NCI-H1092 (cell line): ENCODE data around the gene ERCC1.
"Not testable (repeated sequence)": the region's sequence is repeated elsewhere in the genome, so short reads cannot be mapped to it uniquely, and the experiment has no call there.

Experiments used
- DNase-seq: peaks from one replicate; lab custom pipeline; 2025; lab: John Stamatoyannopoulos, UW

Gene ERCC1

DNA sequence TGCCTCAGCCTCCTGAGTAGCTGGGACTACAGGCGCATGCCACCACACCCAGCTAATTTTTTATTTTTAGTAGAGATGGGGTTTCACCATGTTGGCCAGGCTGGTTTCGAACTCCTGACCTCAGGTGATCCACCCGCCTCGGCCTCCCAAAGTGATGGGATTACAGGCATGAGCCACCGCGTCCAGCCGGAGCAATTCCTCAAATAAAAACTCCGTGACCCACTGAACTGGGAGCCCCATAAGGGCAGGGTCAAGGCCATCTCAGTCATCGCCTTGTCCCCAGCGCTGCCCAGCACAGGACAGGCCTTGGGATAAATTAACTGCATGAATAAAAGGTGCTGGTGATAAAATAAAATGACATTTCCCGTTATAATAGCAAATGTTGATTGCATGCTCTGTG, 6.2 kb upstream of the ERCC1 start:
- DNase-seq, result not testable (repeated sequence)

GRCh38 chr19:45428384-45429231, 4.9 kb upstream of the ERCC1 start:
- DNase-seq, result no peak

- no peak for DNase-seq
Observed at GRCh38 chr19:45424191-45425058, 708 bp upstream of the ERCC1 start.

DNA sequence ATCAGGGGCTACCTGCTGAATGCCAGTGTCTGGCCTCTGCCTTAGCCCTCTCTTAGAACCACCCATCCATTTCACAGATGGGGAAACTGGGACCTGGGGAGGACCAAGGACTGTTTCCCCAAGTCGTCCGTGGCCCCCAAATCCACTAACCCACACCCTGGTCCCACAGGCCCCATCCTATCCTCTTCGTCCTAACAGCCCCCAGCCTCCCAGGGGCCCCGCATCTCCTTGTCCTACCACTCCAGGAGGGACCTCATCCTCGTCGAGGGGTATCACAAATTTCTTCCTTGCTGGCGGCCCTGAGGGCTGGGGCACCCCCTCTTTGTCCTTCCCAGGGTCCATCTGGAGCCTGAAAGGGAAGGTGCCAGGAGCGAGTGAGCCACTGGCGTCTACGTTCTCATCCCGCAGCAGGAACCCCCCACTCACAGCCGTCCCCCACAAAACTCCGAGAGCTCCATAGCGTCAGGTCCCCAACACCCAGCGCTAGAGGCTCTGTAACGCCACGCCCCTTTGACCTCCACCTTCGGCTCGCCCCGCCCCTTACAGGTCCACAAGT, 606 bp downstream of the ERCC1 start:
- DNase-seq, result no peak

DNA sequence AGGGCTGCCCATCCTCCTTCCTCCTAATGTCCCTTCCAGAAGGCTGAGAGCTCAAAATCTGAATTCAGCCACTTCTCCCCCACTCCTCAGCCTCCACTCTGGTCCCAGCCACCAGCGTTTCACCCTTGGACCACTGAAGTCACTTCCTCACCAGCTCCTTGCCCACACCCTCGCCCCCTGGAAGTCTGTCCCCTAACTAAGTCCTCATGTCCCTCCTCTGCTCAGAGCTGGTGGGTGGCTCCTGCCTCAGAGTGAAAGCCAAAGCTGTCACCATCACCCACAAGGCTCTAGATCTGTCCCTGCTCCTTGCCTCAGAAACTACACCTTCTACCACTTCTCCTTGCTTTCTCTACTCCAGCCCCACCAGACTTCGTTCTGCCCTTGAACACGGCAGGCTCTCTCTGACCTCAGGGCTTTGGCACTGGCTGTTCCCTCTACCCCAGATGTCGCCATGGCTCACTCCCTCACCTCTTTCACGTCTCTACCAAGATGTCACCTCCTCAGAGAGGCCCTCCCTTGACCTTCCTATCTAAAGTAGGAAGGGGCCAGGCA, 1.7 kb downstream of the ERCC1 start:
- no peak for DNase-seq

- no peak for DNase-seq
Observed at GRCh38 chr19:45420871-45421270, 2.8 kb downstream of the ERCC1 start.

GRCh38 chr19:45420356-45420755, 3.4 kb downstream of the ERCC1 start:
- no peak for DNase-seq

- DNase-seq, result no peak
Observed at GRCh38 chr19:45419895-45420294, 3.8 kb downstream of the ERCC1 start.

- DNase-seq, result no peak
Observed at GRCh38 chr19:45419396-45419795, 4.3 kb downstream of the ERCC1 start.

DNA sequence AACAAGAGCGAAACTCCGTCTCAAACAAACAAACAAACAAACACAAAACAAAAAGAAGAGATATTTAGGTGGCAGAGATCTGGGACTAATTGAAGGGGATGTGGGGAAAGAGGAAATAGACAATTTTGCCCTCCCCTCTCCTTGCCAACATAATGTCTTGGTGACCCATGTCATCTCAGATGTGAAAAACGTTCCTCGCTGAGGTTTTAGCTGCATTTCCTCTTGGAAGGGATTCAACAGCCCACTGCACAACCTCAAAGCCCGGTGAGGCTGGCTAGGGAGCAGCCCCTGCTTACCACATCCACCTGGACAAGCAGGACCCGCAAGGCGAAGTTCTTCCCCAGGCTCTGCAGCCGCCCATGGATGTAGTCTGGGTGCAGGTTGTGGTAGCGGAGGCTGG, 4.9 kb downstream of the ERCC1 start:
- no peak for DNase-seq

- DNase-seq, result no peak
Observed at GRCh38 chr19:45417151-45417550, 6.6 kb downstream of the ERCC1 start.

DNA sequence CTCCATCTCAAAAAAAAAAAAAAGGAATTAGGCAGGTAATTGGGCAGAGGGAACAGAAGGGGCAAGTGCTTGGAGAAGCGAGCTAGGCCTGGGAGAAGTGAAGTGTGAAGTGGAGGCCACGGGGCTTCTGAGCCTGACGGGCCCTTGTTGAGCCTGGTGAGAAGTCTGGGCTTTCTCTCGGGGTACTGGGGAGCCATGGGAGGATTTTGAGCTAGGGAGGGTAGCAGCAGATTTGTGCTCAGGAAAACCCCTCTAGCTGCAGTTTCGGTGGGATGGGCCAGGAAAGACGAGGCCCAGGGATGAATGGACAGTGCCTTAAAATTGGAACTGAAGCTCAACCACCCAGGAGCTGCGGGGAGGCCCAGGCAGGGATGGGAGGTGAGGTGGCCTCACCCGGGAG, 9.2 kb downstream of the ERCC1 start:
- no peak for DNase-seq

DNA sequence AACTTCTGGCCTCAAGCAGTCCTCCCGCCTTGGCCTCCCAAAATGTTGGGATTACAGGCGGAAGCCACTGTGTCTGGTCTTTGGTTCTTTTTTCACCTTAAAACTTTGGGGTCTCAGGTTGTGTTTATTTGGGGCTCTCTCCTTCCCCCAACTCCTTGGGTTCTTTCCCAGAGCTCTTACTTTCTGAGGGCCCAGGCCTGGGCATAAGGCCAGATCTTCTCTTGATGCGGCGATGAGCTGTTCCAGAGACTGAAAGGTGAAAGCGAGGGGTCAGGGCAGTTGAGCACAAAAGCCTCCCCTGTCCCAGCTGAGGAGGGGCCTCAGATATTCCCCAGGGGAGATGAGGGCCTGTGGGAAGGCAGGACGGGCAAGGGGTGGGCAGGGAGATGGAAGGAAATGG, 10.2 kb downstream of the ERCC1 start:
- no peak for DNase-seq

GRCh38 chr19:45410330-45410729, 13.4 kb downstream of the ERCC1 start:
- DNase-seq, result not testable (repeated sequence)

DNA sequence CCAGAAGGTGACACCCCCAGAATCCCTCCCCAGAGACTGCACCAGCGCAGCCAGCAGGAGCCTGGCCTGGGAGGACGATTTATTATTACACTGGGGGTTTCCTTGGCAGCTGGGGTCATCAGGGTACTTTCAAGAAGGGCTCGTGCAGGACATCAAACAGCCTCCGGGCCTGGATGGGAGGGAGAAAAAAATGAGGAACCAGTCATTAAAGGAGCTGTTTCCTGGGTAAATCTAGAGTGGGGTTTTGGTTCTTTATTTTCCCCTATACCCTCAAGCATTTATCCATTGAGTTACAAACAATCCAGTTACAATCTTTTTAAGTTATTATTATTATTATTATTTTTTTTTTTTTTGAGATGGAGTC, 14.2 kb downstream of the ERCC1 start:
- DNase-seq, result no peak

DNA sequence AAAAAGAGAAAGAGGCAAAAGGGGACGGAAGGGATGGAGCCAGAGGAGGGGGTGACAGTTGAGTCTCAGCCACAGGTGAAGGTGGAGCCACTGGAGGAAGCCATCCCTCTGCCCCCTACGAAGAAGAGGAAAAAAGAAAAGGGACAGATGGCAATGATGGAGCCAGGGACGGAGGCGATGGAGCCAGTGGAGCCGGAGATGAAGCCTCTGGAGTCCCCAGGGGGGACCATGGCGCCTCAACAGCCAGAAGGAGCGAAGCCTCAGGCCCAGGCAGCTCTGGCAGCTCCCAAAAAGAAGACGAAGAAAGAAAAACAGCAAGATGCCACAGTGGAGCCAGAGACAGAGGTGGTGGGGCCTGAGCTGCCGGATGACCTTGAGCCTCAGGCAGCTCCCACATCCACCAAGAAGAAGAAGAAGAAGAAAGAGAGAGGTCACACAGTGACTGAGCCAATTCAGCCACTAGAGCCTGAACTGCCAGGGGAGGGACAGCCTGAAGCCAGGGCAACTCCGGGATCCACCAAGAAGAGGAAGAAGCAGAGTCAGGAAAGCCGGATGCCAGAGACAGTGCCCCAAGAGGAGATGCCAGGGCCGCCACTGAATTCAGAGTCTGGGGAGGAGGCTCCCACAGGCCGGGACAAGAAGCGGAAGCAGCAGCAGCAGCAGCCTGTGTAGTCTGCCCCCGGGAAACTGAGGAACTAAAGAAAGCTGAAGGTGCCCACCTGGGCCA, 14.7 kb downstream of the ERCC1 start:
- DNase-seq, result no peak

DNA sequence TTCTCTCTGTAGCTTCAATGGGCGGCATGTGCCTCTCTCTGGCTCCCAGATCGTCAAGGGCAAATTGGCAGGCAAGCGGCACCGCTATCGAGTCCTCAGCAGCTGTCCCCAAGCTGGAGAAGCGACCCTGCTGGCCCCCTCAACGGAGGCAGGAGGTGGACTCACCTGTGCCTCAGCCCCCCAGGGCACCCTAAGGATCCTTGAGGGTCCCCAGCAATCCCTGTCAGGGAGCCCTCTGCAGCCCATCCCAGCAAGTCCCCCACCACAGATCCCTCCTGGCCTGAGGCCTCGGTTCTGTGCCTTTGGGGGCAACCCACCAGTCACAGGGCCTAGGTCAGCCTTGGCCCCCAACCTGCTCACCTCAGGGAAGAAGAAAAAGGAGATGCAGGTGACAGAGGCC, 15.6 kb downstream of the ERCC1 start:
- DNase-seq, result no peak

GRCh38 chr19:45407585-45407984, 16.1 kb downstream of the ERCC1 start:
- DNase-seq, result not testable (repeated sequence)

GRCh38 chr19:45407091-45407375, 16.7 kb downstream of the ERCC1 start:
- no peak for DNase-seq

- peak; percentile 73 for DNase-seq
Observed at GRCh38 chr19:45406226-45407090, 17.3 kb downstream of the ERCC1 start, which contains the start of gene POLR1G. Gene POLR1G (plus strand): TSS chr19:45406644. CDS start chr19:45406697, 53 bp downstream.
